ENCODE measurements around the gene DOCK1.

DNA sequence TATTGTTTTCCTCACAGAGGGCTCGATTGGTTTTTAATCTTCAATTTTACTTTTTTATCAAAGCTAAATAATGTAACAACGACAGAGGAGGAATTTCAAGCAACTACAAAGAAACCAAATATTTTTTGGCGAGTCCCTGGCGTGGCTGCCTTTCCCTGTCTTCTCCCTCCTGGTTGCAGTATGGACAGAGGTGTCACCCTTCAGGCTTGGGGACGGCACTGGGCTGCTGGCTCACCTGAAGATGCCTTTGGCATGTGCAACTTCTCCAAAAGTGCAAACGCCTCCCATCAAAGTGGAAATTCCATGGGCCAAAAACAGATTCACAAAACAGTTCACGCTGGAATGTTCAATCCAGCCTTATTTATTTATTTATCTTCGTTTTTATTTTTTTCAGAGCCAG is 51.9 kb downstream of the DOCK1 start:
- TF ChIP-seq, protein P1, sequence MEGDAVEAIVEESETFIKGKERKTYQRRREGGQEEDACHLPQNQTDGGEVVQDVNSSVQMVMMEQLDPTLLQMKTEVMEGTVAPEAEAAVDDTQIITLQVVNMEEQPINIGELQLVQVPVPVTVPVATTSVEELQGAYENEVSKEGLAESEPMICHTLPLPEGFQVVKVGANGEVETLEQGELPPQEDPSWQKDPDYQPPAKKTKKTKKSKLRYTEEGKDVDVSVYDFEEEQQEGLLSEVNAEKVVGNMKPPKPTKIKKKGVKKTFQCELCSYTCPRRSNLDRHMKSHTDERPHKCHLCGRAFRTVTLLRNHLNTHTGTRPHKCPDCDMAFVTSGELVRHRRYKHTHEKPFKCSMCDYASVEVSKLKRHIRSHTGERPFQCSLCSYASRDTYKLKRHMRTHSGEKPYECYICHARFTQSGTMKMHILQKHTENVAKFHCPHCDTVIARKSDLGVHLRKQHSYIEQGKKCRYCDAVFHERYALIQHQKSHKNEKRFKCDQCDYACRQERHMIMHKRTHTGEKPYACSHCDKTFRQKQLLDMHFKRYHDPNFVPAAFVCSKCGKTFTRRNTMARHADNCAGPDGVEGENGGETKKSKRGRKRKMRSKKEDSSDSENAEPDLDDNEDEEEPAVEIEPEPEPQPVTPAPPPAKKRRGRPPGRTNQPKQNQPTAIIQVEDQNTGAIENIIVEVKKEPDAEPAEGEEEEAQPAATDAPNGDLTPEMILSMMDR (IDR thresholded peaks at IDR 0.05; ENCODE audit: poor library complexity, severe bottlenecking): no peak
- TF ChIP-seq EZH2 (IDR thresholded peaks at IDR 0.05; ENCODE audit: borderline replicate concordance, insufficient read depth, low read length, poor library complexity, severe bottlenecking) (no peak), RAD21 (conservative IDR thresholded peaks at IDR 0.05) (no peak), EP300 (conservative IDR thresholded peaks at IDR 0.05; ENCODE audit: poor library complexity, severe bottlenecking) (no peak), MXI1 (conservative IDR thresholded peaks at IDR 0.05; ENCODE audit: poor library complexity, severe bottlenecking) (no peak), POLR2AphosphoS5 (IDR thresholded peaks at IDR 0.05) (no peak), TAF1 (IDR thresholded peaks at IDR 0.05; ENCODE audit: low read depth) (no peak), SMC3 (conservative IDR thresholded peaks at IDR 0.05; ENCODE audit: poor library complexity) (no peak)
- TF ChIP-seq, protein P2, sequence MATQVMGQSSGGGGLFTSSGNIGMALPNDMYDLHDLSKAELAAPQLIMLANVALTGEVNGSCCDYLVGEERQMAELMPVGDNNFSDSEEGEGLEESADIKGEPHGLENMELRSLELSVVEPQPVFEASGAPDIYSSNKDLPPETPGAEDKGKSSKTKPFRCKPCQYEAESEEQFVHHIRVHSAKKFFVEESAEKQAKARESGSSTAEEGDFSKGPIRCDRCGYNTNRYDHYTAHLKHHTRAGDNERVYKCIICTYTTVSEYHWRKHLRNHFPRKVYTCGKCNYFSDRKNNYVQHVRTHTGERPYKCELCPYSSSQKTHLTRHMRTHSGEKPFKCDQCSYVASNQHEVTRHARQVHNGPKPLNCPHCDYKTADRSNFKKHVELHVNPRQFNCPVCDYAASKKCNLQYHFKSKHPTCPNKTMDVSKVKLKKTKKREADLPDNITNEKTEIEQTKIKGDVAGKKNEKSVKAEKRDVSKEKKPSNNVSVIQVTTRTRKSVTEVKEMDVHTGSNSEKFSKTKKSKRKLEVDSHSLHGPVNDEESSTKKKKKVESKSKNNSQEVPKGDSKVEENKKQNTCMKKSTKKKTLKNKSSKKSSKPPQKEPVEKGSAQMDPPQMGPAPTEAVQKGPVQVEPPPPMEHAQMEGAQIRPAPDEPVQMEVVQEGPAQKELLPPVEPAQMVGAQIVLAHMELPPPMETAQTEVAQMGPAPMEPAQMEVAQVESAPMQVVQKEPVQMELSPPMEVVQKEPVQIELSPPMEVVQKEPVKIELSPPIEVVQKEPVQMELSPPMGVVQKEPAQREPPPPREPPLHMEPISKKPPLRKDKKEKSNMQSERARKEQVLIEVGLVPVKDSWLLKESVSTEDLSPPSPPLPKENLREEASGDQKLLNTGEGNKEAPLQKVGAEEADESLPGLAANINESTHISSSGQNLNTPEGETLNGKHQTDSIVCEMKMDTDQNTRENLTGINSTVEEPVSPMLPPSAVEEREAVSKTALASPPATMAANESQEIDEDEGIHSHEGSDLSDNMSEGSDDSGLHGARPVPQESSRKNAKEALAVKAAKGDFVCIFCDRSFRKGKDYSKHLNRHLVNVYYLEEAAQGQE (IDR thresholded peaks at IDR 0.05; ENCODE audit: borderline replicate concordance): no peak

Data from neural cell (in vitro differentiated cells).